Activated naive CD8-positive, alpha-beta T cell (primary cell): ENCODE measurements around the gene CCL26.

Experiments used
- H3K27ac Mint-ChIP-seq: one replicate; pipeline ENCODE4 v1.8.0; 2021; ENCODE audit warnings: mixed read lengths
- H3K27me3 Mint-ChIP-seq: one replicate; pipeline ENCODE4 v1.8.0; 2021; ENCODE audit warnings: mixed read lengths
- H3K36me3 Mint-ChIP-seq: one replicate; pipeline ENCODE4 v1.8.0; 2021; ENCODE audit warnings: mixed read lengths
- H3K4me1 Mint-ChIP-seq: one replicate; pipeline ENCODE4 v1.8.0; 2021; ENCODE audit warnings: low read depth, mixed read lengths
- H3K4me3 Mint-ChIP-seq: one replicate; pipeline ENCODE4 v1.8.0; 2021; ENCODE audit warnings: mild to moderate bottlenecking, mixed read lengths
- H3K9me3 Mint-ChIP-seq: one replicate; pipeline ENCODE4 v1.8.0; 2021; ENCODE audit warnings: low read depth, mixed read lengths

Gene CCL26

DNA sequence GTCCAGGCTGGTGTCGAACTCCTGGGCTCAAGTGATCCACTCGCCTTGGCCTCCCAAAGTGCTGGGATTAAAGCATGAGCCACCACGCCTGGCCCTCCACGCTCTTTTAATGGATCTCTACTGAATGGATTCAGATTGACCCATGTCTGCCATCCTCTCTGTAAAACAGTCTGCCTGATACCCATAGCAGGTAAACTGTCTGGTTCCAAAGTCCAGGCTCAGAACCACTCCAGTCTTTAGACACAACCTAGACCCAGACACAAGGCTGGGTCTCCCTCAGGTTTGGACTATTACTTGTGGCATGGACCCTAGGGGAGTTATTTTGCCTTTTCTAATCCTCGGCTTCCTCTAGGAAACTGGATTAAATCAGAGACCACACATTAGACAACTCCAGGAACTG lies 52.4 kb downstream of the CCL26 start:
- no peak overlapping the region for H3K27ac Mint-ChIP-seq
- H3K36me3 Mint-ChIP-seq: peaks cover 5% of the 10 kb centered on the region
- no peaks in the 10 kb centered on the region for H3K4me1 Mint-ChIP-seq
- no peaks in the 10 kb centered on the region for H3K27me3 Mint-ChIP-seq
- H3K4me3 Mint-ChIP-seq: no peak overlapping the region
- H3K9me3 Mint-ChIP-seq: no peaks in the 10 kb centered on the region
